ENCODE data around the gene NOLC1. TPM values are rescaled to one million over a fixed set of nuclear protein-coding genes. Genes with fewer than 3 reads are reported as not detected.

The NOLC1 gene
- total RNA-seq, 1 donor from 2014 or later: 36.2 TPM

DNA sequence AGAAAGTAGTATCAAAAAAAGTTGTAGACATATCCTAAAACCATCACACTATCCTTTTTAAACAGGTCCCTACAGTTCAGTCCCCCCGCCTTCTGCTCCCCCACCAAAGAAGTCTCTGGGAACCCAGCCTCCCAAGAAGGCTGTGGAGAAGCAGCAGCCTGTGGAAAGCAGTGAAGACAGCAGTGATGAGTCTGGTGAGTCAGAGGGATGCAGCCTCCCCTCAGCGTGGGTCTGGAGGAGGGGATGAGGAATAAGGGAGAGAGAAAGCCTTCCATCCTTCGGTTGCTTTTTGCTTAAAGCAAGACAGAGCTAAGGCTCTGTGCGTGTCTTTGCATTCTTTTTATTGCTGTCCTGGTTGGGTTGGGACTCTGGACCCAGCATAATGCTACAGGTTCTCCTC is 7.6 kb downstream of the NOLC1 start:
- TF ChIP-seq, protein P1, sequence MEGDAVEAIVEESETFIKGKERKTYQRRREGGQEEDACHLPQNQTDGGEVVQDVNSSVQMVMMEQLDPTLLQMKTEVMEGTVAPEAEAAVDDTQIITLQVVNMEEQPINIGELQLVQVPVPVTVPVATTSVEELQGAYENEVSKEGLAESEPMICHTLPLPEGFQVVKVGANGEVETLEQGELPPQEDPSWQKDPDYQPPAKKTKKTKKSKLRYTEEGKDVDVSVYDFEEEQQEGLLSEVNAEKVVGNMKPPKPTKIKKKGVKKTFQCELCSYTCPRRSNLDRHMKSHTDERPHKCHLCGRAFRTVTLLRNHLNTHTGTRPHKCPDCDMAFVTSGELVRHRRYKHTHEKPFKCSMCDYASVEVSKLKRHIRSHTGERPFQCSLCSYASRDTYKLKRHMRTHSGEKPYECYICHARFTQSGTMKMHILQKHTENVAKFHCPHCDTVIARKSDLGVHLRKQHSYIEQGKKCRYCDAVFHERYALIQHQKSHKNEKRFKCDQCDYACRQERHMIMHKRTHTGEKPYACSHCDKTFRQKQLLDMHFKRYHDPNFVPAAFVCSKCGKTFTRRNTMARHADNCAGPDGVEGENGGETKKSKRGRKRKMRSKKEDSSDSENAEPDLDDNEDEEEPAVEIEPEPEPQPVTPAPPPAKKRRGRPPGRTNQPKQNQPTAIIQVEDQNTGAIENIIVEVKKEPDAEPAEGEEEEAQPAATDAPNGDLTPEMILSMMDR (IDR thresholded peaks at IDR 0.05): no peak
- peaks cover 35% of the 10 kb centered on the region for H3K36me3 Mint-ChIP-seq (ENCODE audit: low read depth)
- no peaks in the 10 kb centered on the region for H3K4me1 Mint-ChIP-seq (ENCODE audit: low read depth)
- H3K9me3 Mint-ChIP-seq (ENCODE audit: low read depth): no peaks in the 10 kb centered on the region
- H3K27ac Mint-ChIP-seq (ENCODE audit: unreplicated experiment): no peak overlapping the region
- H3K27me3 Mint-ChIP-seq (ENCODE audit: low read depth): no peaks in the 10 kb centered on the region
- no peak for DNase-seq (ENCODE audit: low spot score)
- H3K4me3 Mint-ChIP-seq (ENCODE audit: unreplicated experiment): no peak overlapping the region

DNA sequence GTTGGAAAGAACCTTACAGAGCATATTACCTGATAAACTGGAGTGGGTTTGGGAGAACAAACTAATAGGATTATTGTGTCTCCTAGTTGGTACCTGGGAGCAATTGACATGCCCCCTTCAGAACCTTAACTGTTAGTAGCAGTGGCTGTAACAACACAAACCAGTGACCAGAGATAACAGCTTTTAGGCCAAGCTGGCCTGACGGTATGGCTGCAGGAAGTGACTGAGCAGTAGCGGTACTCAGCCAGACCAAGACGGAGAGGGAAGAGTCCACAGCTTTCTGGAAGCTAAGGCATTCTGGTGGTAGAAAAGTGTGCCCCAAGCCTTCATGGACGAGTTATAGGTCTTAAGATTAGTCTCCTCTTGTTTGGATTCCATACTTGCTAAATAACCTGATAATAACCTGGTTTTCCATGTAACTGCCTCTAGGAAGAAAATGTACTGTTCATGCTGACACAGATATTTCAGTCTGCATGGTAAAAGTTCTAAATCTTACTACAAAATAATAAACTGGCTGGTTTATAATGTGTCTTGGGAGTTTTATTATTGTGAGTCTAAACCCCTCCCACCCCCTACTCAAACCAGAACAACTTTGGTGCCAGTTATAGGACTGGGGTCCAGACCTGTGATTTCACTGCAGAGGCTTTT is 11.3 kb downstream of the NOLC1 start:
- H3K36me3 Mint-ChIP-seq (ENCODE audit: low read depth): peaks cover 28% of the 10 kb centered on the region
- H3K9me3 Mint-ChIP-seq (ENCODE audit: low read depth): no peaks in the 10 kb centered on the region
- no peak for DNase-seq (ENCODE audit: low spot score)
- H3K4me3 Mint-ChIP-seq (ENCODE audit: unreplicated experiment): no peak overlapping the region
- TF ChIP-seq, protein P1 (IDR thresholded peaks at IDR 0.05): no peak
- H3K27me3 Mint-ChIP-seq (ENCODE audit: low read depth): no peaks in the 10 kb centered on the region
- H3K4me1 Mint-ChIP-seq (ENCODE audit: low read depth): no peaks in the 10 kb centered on the region
- H3K27ac Mint-ChIP-seq (ENCODE audit: unreplicated experiment): no peak overlapping the region

DNA sequence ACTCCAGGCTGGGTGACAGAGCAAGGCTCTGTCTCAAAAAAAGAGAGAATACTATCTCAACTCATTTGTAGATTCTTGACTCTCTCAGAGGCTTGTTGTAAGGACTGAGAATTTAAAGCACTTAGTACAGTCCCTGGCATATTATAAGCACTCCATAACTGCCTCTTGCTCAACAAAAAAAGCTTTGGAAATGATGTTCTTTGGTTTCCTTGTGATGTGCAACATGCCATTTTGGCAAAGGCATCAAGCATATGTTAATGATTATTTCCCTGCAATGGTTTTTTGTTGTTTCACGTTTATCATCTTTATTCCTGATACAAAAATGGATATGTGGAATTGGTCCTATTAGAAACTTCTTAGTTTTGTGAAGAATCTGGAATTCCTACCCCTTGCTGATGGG is 15.7 kb downstream of the NOLC1 start:
- Mint-ChIP-seq H3K4me3 (ENCODE audit: unreplicated experiment) (no peak overlapping the region), H3K36me3 (ENCODE audit: low read depth) (peaks cover 2% of the 10 kb centered on the region), H3K4me1 (ENCODE audit: low read depth) (peaks cover 5% of the 10 kb centered on the region), H3K27ac (ENCODE audit: unreplicated experiment) (no peak overlapping the region), H3K27me3 (ENCODE audit: low read depth) (no peaks in the 10 kb centered on the region), H3K9me3 (ENCODE audit: low read depth) (no peaks in the 10 kb centered on the region)
- DNase-seq (ENCODE audit: low spot score): no peak
- TF ChIP-seq, protein P1 (IDR thresholded peaks at IDR 0.05): no peak

DNA sequence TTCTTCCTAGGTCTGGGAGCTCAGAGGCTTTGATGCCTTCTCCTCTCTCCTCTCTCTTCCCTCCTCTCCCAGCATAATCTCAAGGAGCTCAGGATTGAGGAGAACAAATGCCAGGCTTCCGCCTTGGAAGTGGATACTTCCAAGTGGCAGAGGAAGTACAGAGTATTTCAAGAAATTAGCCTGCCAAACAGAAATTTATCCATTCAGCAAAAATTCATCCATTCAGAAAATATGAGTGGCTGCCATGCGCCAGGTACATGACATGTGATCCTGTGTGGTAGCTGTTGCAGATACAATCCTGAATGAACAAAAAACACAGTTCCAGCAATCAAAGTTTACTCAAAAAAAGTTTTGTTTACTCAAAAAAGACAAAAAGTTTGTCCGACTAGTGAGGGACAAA is 18.4 kb downstream of the NOLC1 start:
- TF ChIP-seq, protein P1 (IDR thresholded peaks at IDR 0.05): no peak
- H3K36me3 Mint-ChIP-seq (ENCODE audit: low read depth): no peaks in the 10 kb centered on the region
- no peaks in the 10 kb centered on the region for H3K9me3 Mint-ChIP-seq (ENCODE audit: low read depth)
- no peak for DNase-seq (ENCODE audit: low spot score)
- no peak overlapping the region for H3K27ac Mint-ChIP-seq (ENCODE audit: unreplicated experiment)
- peaks cover 5% of the 10 kb centered on the region for H3K4me1 Mint-ChIP-seq (ENCODE audit: low read depth)
- peak overlapping the region; percentile 49 for H3K4me3 Mint-ChIP-seq (ENCODE audit: unreplicated experiment)
- H3K27me3 Mint-ChIP-seq (ENCODE audit: low read depth): no peaks in the 10 kb centered on the region

DNA sequence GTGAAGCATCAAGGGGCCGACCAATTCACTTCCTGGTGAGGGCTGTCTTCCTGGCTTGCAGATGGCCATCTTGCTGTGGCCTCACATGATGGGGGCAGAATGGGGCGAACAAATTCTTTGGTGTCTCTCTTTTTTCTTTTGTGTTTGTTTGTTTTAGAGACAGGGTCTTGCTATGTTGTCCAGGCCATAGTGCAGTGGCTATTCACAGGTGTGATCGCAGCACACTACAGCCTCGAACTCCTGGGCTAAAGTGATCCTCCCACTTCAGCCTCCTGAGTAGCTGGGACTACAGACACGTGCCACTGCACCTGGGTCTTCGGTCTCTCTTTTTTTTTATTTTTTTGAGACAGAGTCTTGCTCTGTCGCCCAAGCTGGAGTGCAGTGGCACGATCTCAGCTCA is 20.1 kb downstream of the NOLC1 start:
- TF ChIP-seq, protein P1 (IDR thresholded peaks at IDR 0.05): no peak
- H3K27ac Mint-ChIP-seq (ENCODE audit: unreplicated experiment): no peak overlapping the region
- no peaks in the 10 kb centered on the region for H3K9me3 Mint-ChIP-seq (ENCODE audit: low read depth)
- H3K4me3 Mint-ChIP-seq (ENCODE audit: unreplicated experiment): no peak overlapping the region
- H3K4me1 Mint-ChIP-seq (ENCODE audit: low read depth): peaks cover 5% of the 10 kb centered on the region
- no peaks in the 10 kb centered on the region for H3K27me3 Mint-ChIP-seq (ENCODE audit: low read depth)
- H3K36me3 Mint-ChIP-seq (ENCODE audit: low read depth): no peaks in the 10 kb centered on the region
- DNase-seq (ENCODE audit: low spot score): no peak

Measured in chondrocyte (in vitro differentiated cells).